Breast epithelium (tissue), 4 donors: Measurements from ENCODE around the gene IL22RA1. TPM values are rescaled to one million over a fixed set of nuclear protein-coding genes. Genes with fewer than 3 reads are reported as not detected.

Source experiments
- DNase-seq, 2 donors: peaks; one replicate each; pipeline ENCODE4 v3.0.0-alpha.2; 2019; ENCODE audit warnings: low spot score in 2 of 2
- H3K27ac ChIP-seq, 2 donors: fragments of 200-600 bp; sonication (generic) in 1 of 2; one replicate each; pipeline ENCODE4 v1.5.1; 2016 to 2019; ENCODE audit warnings: mild to moderate bottlenecking in 1 of 2
- H3K27me3 ChIP-seq, 2 donors: fragments of 200-600 bp; sonication (generic) in 1 of 2; one replicate each; pipeline versions ENCODE4 v1.5.1 to v1.6.0; 2017 to 2019; ENCODE audit warnings: control low read depth in 1 of 2, mild to moderate bottlenecking in 1 of 2
- H3K36me3 ChIP-seq: fragments of 200-600 bp; one replicate; pipeline ENCODE4 v1.5.1; 2019
- H3K4me1 ChIP-seq, 2 donors: fragments of 200-600 bp; sonication (generic); one replicate each; pipeline ENCODE4 v1.5.1; 2016 to 2019; ENCODE audit warnings: control low read depth in 1 of 2
- H3K4me3 ChIP-seq, 3 donors: fragments of 200-600 bp; sonication (generic); 1 replicate in 2 of 3; 2 replicates in 1 of 3; pipeline ENCODE4 v1.5.1; 2016 to 2019; ENCODE audit warnings: mild to moderate bottlenecking in 3 of 3, moderate library complexity in 2 of 3
- H3K9me3 ChIP-seq, 2 donors: fragments of 200-600 bp; sonication (generic) in 1 of 2; one replicate each; pipeline ENCODE4 v1.5.1; 2016 to 2019; ENCODE audit warnings: control low read depth in 1 of 2
- POLR2A ChIP-seq: fragments of 450-650 bp; IDR thresholded peaks from one replicate; pipeline ENCODE4 v1.6.1; 2016; ENCODE audit warnings: antibody characterized with exemption, mild to moderate bottlenecking, moderate library complexity
- POLR2AphosphoS5 ChIP-seq, 3 donors: sonication (generic); formaldehyde crosslinking; IDR thresholded peaks; one replicate each; pipeline ENCODE4 v1.6.1; 2017; ENCODE audit warnings: antibody characterized with exemption in 3 of 3
- intact Hi-C: fragments of 100-400 bp; cut with DNase I; formaldehyde crosslinking; loops from one replicate; pipeline ENCODE4 v1.15.1; 2023; ENCODE audit warnings: low total_unique reads
- total RNA-seq, 3 donors: library from RNA; depleted of rRNA; stranded (reverse); fragments of >200 nt; gene quantifications; one replicate each; pipeline ENCODE4 v1.1.0, GENCODE V29; 2016
- TF ChIP-seq, protein P1 (sequence below), 3 donors: fragments of 450-650 bp; IDR thresholded peaks; one replicate each; pipeline ENCODE4 v1.5.1; 2016 to 2017; ENCODE audit warnings: antibody characterized with exemption in 3 of 3, mild to moderate bottlenecking in 3 of 3, moderate library complexity in 3 of 3

IL22RA1 gene
- total RNA-seq, 3 donors from 2014 or later, result 0.73 to 0.98 TPM; not detected in 1

- Histone ChIP-seq H3K36me3 (no peaks in the 10 kb centered on the region), H3K4me3 (no peak overlapping the region), H3K27ac (no peak overlapping the region), H3K27me3 (no peaks in the 10 kb centered on the region), H3K9me3 (no peaks in the 10 kb centered on the region), H3K4me1 (no peaks in the 10 kb centered on the region)
- TF ChIP-seq POLR2A (no peak), POLR2AphosphoS5 (IDR thresholded peaks at IDR 0.05) (no peak)
- TF ChIP-seq, protein P1, sequence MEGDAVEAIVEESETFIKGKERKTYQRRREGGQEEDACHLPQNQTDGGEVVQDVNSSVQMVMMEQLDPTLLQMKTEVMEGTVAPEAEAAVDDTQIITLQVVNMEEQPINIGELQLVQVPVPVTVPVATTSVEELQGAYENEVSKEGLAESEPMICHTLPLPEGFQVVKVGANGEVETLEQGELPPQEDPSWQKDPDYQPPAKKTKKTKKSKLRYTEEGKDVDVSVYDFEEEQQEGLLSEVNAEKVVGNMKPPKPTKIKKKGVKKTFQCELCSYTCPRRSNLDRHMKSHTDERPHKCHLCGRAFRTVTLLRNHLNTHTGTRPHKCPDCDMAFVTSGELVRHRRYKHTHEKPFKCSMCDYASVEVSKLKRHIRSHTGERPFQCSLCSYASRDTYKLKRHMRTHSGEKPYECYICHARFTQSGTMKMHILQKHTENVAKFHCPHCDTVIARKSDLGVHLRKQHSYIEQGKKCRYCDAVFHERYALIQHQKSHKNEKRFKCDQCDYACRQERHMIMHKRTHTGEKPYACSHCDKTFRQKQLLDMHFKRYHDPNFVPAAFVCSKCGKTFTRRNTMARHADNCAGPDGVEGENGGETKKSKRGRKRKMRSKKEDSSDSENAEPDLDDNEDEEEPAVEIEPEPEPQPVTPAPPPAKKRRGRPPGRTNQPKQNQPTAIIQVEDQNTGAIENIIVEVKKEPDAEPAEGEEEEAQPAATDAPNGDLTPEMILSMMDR (IDR thresholded peaks at IDR 0.05), result no peak
- DNase-seq, result no peak
- intact Hi-C loops, result no loop called here
Observed at GRCh38 chr1:24167008-24167407, 24.1 kb upstream of the IL22RA1 start.

- H3K9me3 ChIP-seq, result no peaks in the 10 kb centered on the region
- intact Hi-C loops, result no loop called here
- no peak overlapping the region for H3K4me3 ChIP-seq
- H3K27me3 ChIP-seq, result no peaks in the 10 kb centered on the region
- TF ChIP-seq POLR2A (no peak), POLR2AphosphoS5 (IDR thresholded peaks at IDR 0.05) (no peak)
- TF ChIP-seq, protein P1 (IDR thresholded peaks at IDR 0.05), result no peak
- H3K4me1 ChIP-seq, result no peaks in the 10 kb centered on the region
- no peak for DNase-seq
- no peak overlapping the region for H3K27ac ChIP-seq
- no peaks in the 10 kb centered on the region for H3K36me3 ChIP-seq
Observed at GRCh38 chr1:24165500-24165899, 22.6 kb upstream of the IL22RA1 start.

- no peaks in the 10 kb centered on the region for H3K27me3 ChIP-seq
- no peak for DNase-seq
- TF ChIP-seq POLR2A (no peak), POLR2AphosphoS5 (IDR thresholded peaks at IDR 0.05) (no peak)
- TF ChIP-seq, protein P1 (IDR thresholded peaks at IDR 0.05), result no peak
- no peaks in the 10 kb centered on the region for H3K36me3 ChIP-seq
- intact Hi-C loops, result no loop called here
- H3K4me3 ChIP-seq, result no peak overlapping the region
- H3K4me1 ChIP-seq, result no peaks in the 10 kb centered on the region
- no peaks in the 10 kb centered on the region for H3K9me3 ChIP-seq
- H3K27ac ChIP-seq, result no peak overlapping the region
Observed at GRCh38 chr1:24164004-24164403, 21.1 kb upstream of the IL22RA1 start.

DNA sequence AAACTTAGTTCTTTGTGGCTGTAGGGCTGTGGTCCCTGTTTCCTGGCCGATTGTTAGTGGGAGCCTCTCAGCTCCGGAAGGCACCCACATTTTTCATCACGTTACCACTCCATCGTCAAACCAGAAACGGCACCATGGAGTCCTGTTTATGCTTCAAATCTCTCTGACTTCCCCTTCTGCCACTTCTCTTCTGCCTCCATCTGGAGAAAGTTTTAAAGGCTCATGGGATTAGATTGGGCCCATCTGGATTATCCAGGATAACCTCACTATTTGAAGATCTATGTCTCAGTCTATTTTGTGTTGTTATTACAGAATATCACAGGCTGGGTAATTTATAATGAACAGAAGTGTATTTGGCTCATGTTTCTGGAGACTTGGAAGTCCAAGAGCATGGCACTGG, 19.3 kb upstream of the IL22RA1 start:
- no peak for DNase-seq

DNA sequence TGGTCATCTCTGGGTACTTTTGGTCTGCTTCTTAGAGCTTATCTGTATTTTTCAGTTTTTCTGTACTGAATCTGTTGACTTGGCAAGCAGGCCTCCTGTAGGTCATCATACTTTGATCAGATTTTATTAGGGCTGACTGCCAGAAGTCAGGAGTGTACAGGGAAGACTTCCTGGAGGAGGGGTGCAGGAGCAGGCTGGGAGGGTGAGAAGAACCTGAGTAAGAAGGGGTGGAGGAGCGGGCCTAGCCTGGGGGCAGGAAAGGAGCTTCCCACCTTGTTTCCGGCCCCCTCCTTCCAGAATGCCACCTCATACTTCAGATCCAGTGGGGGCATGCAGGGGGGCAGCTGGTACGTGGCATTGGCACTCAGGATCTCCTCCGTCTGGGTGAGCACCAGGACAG, 18.3 kb upstream of the IL22RA1 start:
- Histone ChIP-seq H3K27ac (no peak overlapping the region), H3K4me3 (no peak overlapping the region), H3K4me1 (no peaks in the 10 kb centered on the region), H3K9me3 (no peaks in the 10 kb centered on the region), H3K27me3 (no peaks in the 10 kb centered on the region), H3K36me3 (no peaks in the 10 kb centered on the region)
- DNase-seq, result no peak
- intact Hi-C loops, result no loop called here
- no peak for TF ChIP-seq POLR2A

More for the DNA sequence above, 19.3 kb upstream of the IL22RA1 start:
- no peaks in the 10 kb centered on the region for H3K36me3 ChIP-seq
- no peak overlapping the region for H3K27ac ChIP-seq
- H3K4me3 ChIP-seq, result no peak overlapping the region
- no peaks in the 10 kb centered on the region for H3K9me3 ChIP-seq
- TF ChIP-seq, protein P1 (IDR thresholded peaks at IDR 0.05), result no peak
- TF ChIP-seq POLR2AphosphoS5 (IDR thresholded peaks at IDR 0.05) (no peak), POLR2A (no peak)
- no peaks in the 10 kb centered on the region for H3K27me3 ChIP-seq
- no peaks in the 10 kb centered on the region for H3K4me1 ChIP-seq
- intact Hi-C loops, result no loop called here

DNA sequence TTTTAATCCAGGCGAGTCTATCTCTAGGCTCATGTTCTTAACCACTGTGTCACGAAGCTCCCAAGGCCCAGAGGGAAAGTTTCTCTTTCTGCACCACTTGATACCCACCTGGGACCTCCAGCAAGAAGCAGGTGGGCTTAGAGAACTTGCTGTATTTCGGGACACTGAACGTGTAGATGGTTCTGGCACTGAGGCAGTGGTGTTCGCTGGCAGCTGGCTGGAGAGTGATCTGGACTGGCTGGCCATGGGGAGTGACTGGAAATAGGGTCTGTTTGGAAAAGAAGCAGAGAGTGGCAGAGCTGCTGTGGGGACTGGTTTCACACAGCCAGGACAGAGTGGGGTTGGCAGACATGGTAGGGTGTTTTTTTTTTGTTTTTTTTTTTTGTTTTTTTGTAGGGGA, 16.4 kb upstream of the IL22RA1 start:
- intact Hi-C loops, result no loop called here
- Histone ChIP-seq H3K4me3 (no peak overlapping the region), H3K27me3 (no peaks in the 10 kb centered on the region), H3K4me1 (no peaks in the 10 kb centered on the region), H3K27ac (no peak overlapping the region), H3K9me3 (no peaks in the 10 kb centered on the region), H3K36me3 (no peaks in the 10 kb centered on the region)
- TF ChIP-seq, protein P1 (IDR thresholded peaks at IDR 0.05), result no peak
- TF ChIP-seq POLR2AphosphoS5 (IDR thresholded peaks at IDR 0.05) (no peak), POLR2A (no peak)
- no peak for DNase-seq
